GM23338 (cell line): ENCODE data around the gene OR7G3. TPM values are rescaled to one million over a fixed set of nuclear protein-coding genes. Genes with fewer than 3 reads are reported as not detected.

ENCODE experiments used
- ATAC-seq: fragments of 200-7000 bp; cut with Tn5 transposase; 3 replicates; pipeline ENCODE4 v1.9.1; 2020
- DNase-seq: peaks from one replicate; pipeline ENCODE4 v3.0.0-alpha.2; 2015; ENCODE audit warnings: low spot score
- H2AFZ ChIP-seq: fragments of 200-600 bp; sonication (generic); 2 replicates; pipeline ENCODE4 v1.8.0; 2016; ENCODE audit warnings: antibody characterized with exemption, mild to moderate bottlenecking, moderate library complexity
- H3F3A ChIP-seq: fragments of 200-600 bp; sonication (generic); replicated peaks from 2 replicates; pipeline ENCODE4 v1.8.0; 2017; ENCODE audit warnings: antibody characterized with exemption, mixed run types, low read depth
- H3K27ac ChIP-seq: fragments of 200-600 bp; sonication (generic); 2 replicates; pipeline ENCODE4 v1.6.1; 2016; ENCODE audit warnings: low read depth
- H3K27me3 ChIP-seq: fragments of 200-600 bp; sonication (generic); 2 replicates; pipeline ENCODE4 v1.8.0; 2016; ENCODE audit warnings: mild to moderate bottlenecking, mixed run types, moderate library complexity; ENCODE audit not compliant: insufficient read depth
- H3K36me3 ChIP-seq: fragments of 200-600 bp; sonication (generic); 2 replicates; pipeline ENCODE4 v1.8.0; 2016; ENCODE audit warnings: mild to moderate bottlenecking; ENCODE audit not compliant: insufficient read depth
- H3K4me1 ChIP-seq: fragments of 200-600 bp; sonication (generic); 2 replicates; pipeline ENCODE4 v1.8.0; 2016; ENCODE audit warnings: mild to moderate bottlenecking, moderate library complexity; ENCODE audit not compliant: insufficient read depth
- H3K4me2 ChIP-seq: fragments of 200-600 bp; sonication (generic); 2 replicates; pipeline ENCODE4 v1.7.1; 2017; ENCODE audit warnings: mixed run types
- H3K4me3 ChIP-seq: fragments of 200-600 bp; sonication (generic); 2 replicates; pipeline ENCODE4 v1.6.1; 2016; ENCODE audit warnings: mixed run types
- H3K79me2 ChIP-seq: fragments of 200-600 bp; sonication (generic); replicated peaks from 2 replicates; pipeline ENCODE4 v1.8.0; 2017; ENCODE audit warnings: mild to moderate bottlenecking; ENCODE audit not compliant: insufficient read depth
- H3K9me2 ChIP-seq: fragments of 200-600 bp; sonication (generic); 2 replicates; pipeline ENCODE4 v1.8.0; 2017; ENCODE audit not compliant: insufficient read depth
- H4K20me1 ChIP-seq: fragments of 200-600 bp; sonication (generic); replicated peaks from 2 replicates; pipeline ENCODE4 v1.8.0; 2017; ENCODE audit warnings: mild to moderate bottlenecking; ENCODE audit not compliant: insufficient read depth
- H3K27ac Mint-ChIP-seq: 2 replicates; pipeline ENCODE4 v1.8.0; 2020; ENCODE audit warnings: inconsistent platforms, mild to moderate bottlenecking, moderate library complexity, mixed read lengths
- H3K27me3 Mint-ChIP-seq: 3 replicates; pipeline ENCODE4 v1.8.0; 2022; ENCODE audit warnings: low read depth, mild to moderate bottlenecking, moderate library complexity, mixed read lengths, inconsistent platforms; ENCODE audit not compliant: insufficient read depth, poor library complexity
- H3K36me3 Mint-ChIP-seq: 3 replicates; pipeline ENCODE4 v1.8.0; 2021; ENCODE audit warnings: low read depth, mild to moderate bottlenecking, inconsistent platforms, moderate library complexity, mixed read lengths
- H3K4me1 Mint-ChIP-seq: 3 replicates; pipeline ENCODE4 v1.8.0; 2020; ENCODE audit warnings: mild to moderate bottlenecking, inconsistent platforms, mixed read lengths
- H3K4me3 Mint-ChIP-seq: 3 replicates; pipeline ENCODE4 v1.8.0; 2021; ENCODE audit warnings: moderate library complexity, mild to moderate bottlenecking, inconsistent platforms, mixed read lengths
- H3K9me3 Mint-ChIP-seq: 3 replicates; pipeline ENCODE4 v1.8.0; 2020; ENCODE audit warnings: moderate library complexity, mild to moderate bottlenecking, inconsistent platforms, mixed read lengths
- CREB1 ChIP-seq: fragments of 250-450 bp; sonication (Bioruptor Pico); IDR thresholded peaks from 2 replicates; pipeline ENCODE4 v1.5.0; 2020; ENCODE audit warnings: low read depth, mild to moderate bottlenecking, moderate library complexity
- CTCF ChIP-seq, 2 experiments: fragments of 200-600 bp in 1 of 2; sonication (generic) in 1 of 2; conservative IDR thresholded peaks; 2 replicates each; pipeline versions ENCODE4 v1.5.1 to v1.6.1; 2016 to 2017; ENCODE audit warnings: antibody characterized with exemption in 2 of 2, low read depth in 2 of 2, mild to moderate bottlenecking in 2 of 2, moderate library complexity in 1 of 2
- ETS1 ChIP-seq: IDR thresholded peaks from 2 replicates; pipeline ENCODE4 v1.6.1; 2016; ENCODE audit warnings: antibody characterized with exemption
- EZH2 ChIP-seq: fragments of 200-600 bp; sonication (generic); IDR thresholded peaks from one replicate; pipeline ENCODE4 v1.8.0; 2017; ENCODE audit warnings: antibody characterized with exemption, mild to moderate bottlenecking, low read depth; ENCODE audit not compliant: unreplicated experiment
- EZH2phosphoT487 ChIP-seq: fragments of 200-600 bp; sonication (generic); IDR thresholded peaks from one replicate; pipeline ENCODE4 v1.8.1; 2018; ENCODE audit warnings: antibody characterized with exemption; ENCODE audit not compliant: unreplicated experiment
- JUNB ChIP-seq: IDR thresholded peaks from one replicate; pipeline ENCODE4 v1.6.1; 2016; ENCODE audit warnings: antibody characterized with exemption; ENCODE audit not compliant: unreplicated experiment
- NANOG ChIP-seq: IDR thresholded peaks from 2 replicates; pipeline ENCODE4 v1.6.1; 2016; ENCODE audit warnings: antibody characterized with exemption, borderline replicate concordance
- POLR2AphosphoS5 ChIP-seq: IDR thresholded peaks from 2 replicates; pipeline ENCODE4 v1.6.1; 2016; ENCODE audit warnings: antibody characterized with exemption, low read depth
- REST ChIP-seq: IDR thresholded peaks from one replicate; pipeline ENCODE4 v1.6.1; 2018; ENCODE audit warnings: antibody characterized with exemption; ENCODE audit not compliant: unreplicated experiment
- STAT1 ChIP-seq: IDR thresholded peaks from one replicate; pipeline ENCODE4 v1.6.1; 2016; ENCODE audit warnings: antibody characterized with exemption; ENCODE audit not compliant: unreplicated experiment
- ZNF114 ChIP-seq: fragments of 250-450 bp; sonication (Bioruptor Pico); IDR thresholded peaks from 2 replicates; pipeline ENCODE4 v1.5.0; 2020; ENCODE audit warnings: mild to moderate bottlenecking, moderate library complexity
- ZNF331 ChIP-seq: fragments of 250-450 bp; sonication (Bioruptor Pico); IDR thresholded peaks from 2 replicates; pipeline ENCODE4 v1.5.0; 2020; ENCODE audit warnings: low read depth, mild to moderate bottlenecking, moderate library complexity
- ZNF462 ChIP-seq: fragments of 250-450 bp; sonication (Bioruptor Pico); IDR thresholded peaks from 2 replicates; pipeline ENCODE4 v1.5.0; 2020; ENCODE audit warnings: mild to moderate bottlenecking, moderate library complexity
- long read RNA-seq: library from polyadenylated mRNA; unstranded; transcript quantifications from one replicate; pipeline ENCODE4 v2.0.0, GENCODE V29; 2020; ENCODE audit not compliant: unreplicated experiment
- polyA plus RNA-seq: library from polyadenylated mRNA; unstranded; fragments of >200 nt; fragmentation: Nextera tagmentation; extraction: Ambion mirVana; gene quantifications from 2 replicates; pipeline ENCODE4 v1.2.1, GENCODE V29; 2016
- total RNA-seq: library from RNA; depleted of rRNA; stranded (reverse); fragments of >200 nt; shearing (Covaris generic); gene quantifications from 2 replicates; pipeline ENCODE4 v1.2.3, GENCODE V29; 2014; rRNA removed

The OR7G3 gene
- total RNA-seq (not detected in 2 replicates), polyA plus RNA-seq (not detected in 2 replicates)
- long read RNA-seq, result 0 reads

GRCh38 chr19:9126900-9127405 lies at the start of gene OR7G3:
TSS of gene OR7G3 (minus strand) at chr19:9126950. CDS start at chr19:9126950, 0 bp downstream.
- H3K27ac ChIP-seq, result no peak within 1 kb of the TSS
- ATAC-seq (no peak), DNase-seq (no peak)
- peaks cover 41% of the 10 kb centered on the region for H3K36me3 Mint-ChIP-seq
- H3K9me3 Mint-ChIP-seq, result peaks cover 89% of the 10 kb centered on the region
- no peak within 1 kb of the TSS for H3K4me2 ChIP-seq
- H4K20me1 ChIP-seq, result no peaks in the 10 kb centered on the region
- H3K9me2 ChIP-seq, result no peaks in the 10 kb centered on the region
- no peaks in the 10 kb centered on the region for H3F3A ChIP-seq
- H3K27me3 Mint-ChIP-seq, result peaks cover 4% of the 10 kb centered on the region
- H3K4me3 ChIP-seq, result no peak within 1 kb of the TSS
- H3K27ac Mint-ChIP-seq, result no peak within 1 kb of the TSS
- H3K4me3 Mint-ChIP-seq, result no peak within 1 kb of the TSS
- H2AFZ ChIP-seq, result no peak within 1 kb of the TSS
- H3K79me2 ChIP-seq, result no peaks in the 10 kb centered on the region
- H3K27me3 ChIP-seq, result no peaks in the 10 kb centered on the region
- H3K4me1 Mint-ChIP-seq, result no peaks in the 10 kb centered on the region
- H3K36me3 ChIP-seq, result no peaks in the 10 kb centered on the region
- H3K4me1 ChIP-seq, result no peaks in the 10 kb centered on the region
- no peak for TF ChIP-seq ZNF331 (CRISPR knock-in tag)
- TF ChIP-seq ETS1, result no peak
- TF ChIP-seq CTCF (conservative IDR thresholded peaks at IDR 0.05; ENCODE audit: low read depth in 2 of 2), result no peak
- TF ChIP-seq NANOG, result no peak
- TF ChIP-seq STAT1, result no peak
- TF ChIP-seq ZNF114 (CRISPR knock-in tag), result no peak
- TF ChIP-seq CREB1 (CRISPR knock-in tag), result no peak
- no peak for TF ChIP-seq REST
- TF ChIP-seq EZH2, result no peak
- TF ChIP-seq POLR2AphosphoS5, result no peak
- TF ChIP-seq JUNB, result no peak
- TF ChIP-seq ZNF462 (CRISPR knock-in tag), result no peak
- TF ChIP-seq EZH2phosphoT487, result no peak
